CD14-positive monocyte (primary cell): ENCODE data around the gene MC3R. TPM values are rescaled to one million over a fixed set of nuclear protein-coding genes. Genes with fewer than 3 reads are reported as not detected.

ENCODE experiments used
- DNase-seq, 3 donors: peaks; one replicate each; pipeline ENCODE4 v3.0.0-alpha.2; 2011 to 2022
- H2AFZ ChIP-seq: 2 replicates; pipeline ENCODE4 v1.6.0; 2012; ENCODE audit warnings: mild to moderate bottlenecking, low read depth, low read length, inconsistent platforms; ENCODE audit not compliant: insufficient read depth, poor library complexity, severe bottlenecking
- H3K27ac ChIP-seq, 2 donors: 1 replicate in 1 of 2; 2 replicates in 1 of 2; pipeline ENCODE4 v1.5.1; 2012 to 2013; ENCODE audit warnings: low read length in 2 of 2, control low read depth in 1 of 2, inconsistent platforms in 1 of 2, low read depth in 1 of 2, mild to moderate bottlenecking in 1 of 2
- H3K27me3 ChIP-seq, 2 donors: one replicate each; pipeline versions ENCODE4 v1.6.0 to v1.6.1; 2011 to 2013; ENCODE audit warnings: low read length in 2 of 2; ENCODE audit not compliant: control insufficient read depth in 2 of 2, insufficient read depth in 2 of 2
- H3K36me3 ChIP-seq, 2 donors: replicated peaks in 1 of 2; 1 replicate in 1 of 2; 2 replicates in 1 of 2; pipeline versions ENCODE4 v1.5.1 to v1.6.1; 2012 to 2013; ENCODE audit warnings: low read length in 2 of 2, control low read depth in 1 of 2, inconsistent platforms in 1 of 2, mild to moderate bottlenecking in 1 of 2; ENCODE audit not compliant: insufficient read depth in 2 of 2, control insufficient read depth in 1 of 2
- H3K4me1 ChIP-seq, 2 donors: 1 replicate in 1 of 2; 2 replicates in 1 of 2; pipeline versions ENCODE4 v1.5.1 to v1.6.1; 2012 to 2013; ENCODE audit warnings: low read length in 2 of 2, control low read depth in 1 of 2, inconsistent platforms in 1 of 2, mild to moderate bottlenecking in 1 of 2, moderate library complexity in 1 of 2; ENCODE audit not compliant: insufficient read depth in 2 of 2, control insufficient read depth in 1 of 2
- H3K4me2 ChIP-seq: replicated peaks from 2 replicates; pipeline ENCODE3; 2012; ENCODE audit warnings: low read length, moderate library complexity, mild to moderate bottlenecking; ENCODE audit not compliant: poor library complexity, severe bottlenecking; ENCODE audit errors: extremely low read depth
- H3K4me3 ChIP-seq, 3 experiments: fragments of 200-600 bp in 1 of 3; sonication (generic) in 1 of 3; replicated peaks in 1 of 3; 1 replicate in 2 of 3; 2 replicates in 1 of 3; pipeline ENCODE4 v1.5.1; 2011 to 2013; ENCODE audit warnings: low read length in 3 of 3, mild to moderate bottlenecking in 3 of 3, control low read depth in 2 of 3, low read depth in 2 of 3, inconsistent platforms in 1 of 3, moderate library complexity in 1 of 3
- H3K79me2 ChIP-seq: 2 replicates; pipeline ENCODE4 v1.6.0; 2012; ENCODE audit warnings: mild to moderate bottlenecking, control low read depth, inconsistent platforms, low read length, moderate library complexity; ENCODE audit not compliant: insufficient read depth
- H3K9ac ChIP-seq: 2 replicates; pipeline ENCODE4 v1.6.0; 2017; ENCODE audit warnings: low read length, mild to moderate bottlenecking; ENCODE audit not compliant: insufficient read depth, poor library complexity, severe bottlenecking
- H3K9me3 ChIP-seq, 2 donors: replicated peaks in 1 of 2; 1 replicate in 1 of 2; 2 replicates in 1 of 2; pipeline versions ENCODE4 v1.5.1 to v1.6.1; 2012 to 2013; ENCODE audit warnings: low read length in 2 of 2, control low read depth in 1 of 2; ENCODE audit not compliant: control insufficient read depth in 1 of 2, insufficient read depth in 1 of 2
- H4K20me1 ChIP-seq: 2 replicates; pipeline ENCODE4 v1.6.0; 2012; ENCODE audit warnings: mild to moderate bottlenecking, low read length, control low read depth, moderate library complexity; ENCODE audit not compliant: insufficient read depth
- H3K27ac Mint-ChIP-seq, 7 donors: one replicate each; pipeline ENCODE4 v1.8.0; 2020; ENCODE audit warnings: mild to moderate bottlenecking in 7 of 7, mixed read lengths in 7 of 7, moderate library complexity in 6 of 7, inconsistent platforms in 2 of 7
- H3K27me3 Mint-ChIP-seq, 3 donors: one replicate each; pipeline ENCODE4 v1.8.0; 2021 to 2022; ENCODE audit warnings: low read depth in 3 of 3, mild to moderate bottlenecking in 3 of 3, mixed read lengths in 3 of 3, moderate library complexity in 3 of 3, inconsistent platforms in 1 of 3
- H3K36me3 Mint-ChIP-seq, 2 donors: one replicate each; pipeline ENCODE4 v1.8.0; 2020; ENCODE audit warnings: mixed read lengths in 2 of 2, inconsistent platforms in 1 of 2, mild to moderate bottlenecking in 1 of 2
- H3K4me1 Mint-ChIP-seq: one replicate; pipeline ENCODE4 v1.8.0; 2020; ENCODE audit warnings: mild to moderate bottlenecking, mixed read lengths
- H3K4me3 Mint-ChIP-seq, 2 donors: one replicate each; pipeline ENCODE4 v1.8.0; 2020; ENCODE audit warnings: mild to moderate bottlenecking in 2 of 2, mixed read lengths in 2 of 2, moderate library complexity in 1 of 2
- H3K9me3 Mint-ChIP-seq, 7 donors: one replicate each; pipeline ENCODE4 v1.8.0; 2020 to 2022; ENCODE audit warnings: mixed read lengths in 7 of 7, mild to moderate bottlenecking in 6 of 7, moderate library complexity in 6 of 7, inconsistent platforms in 2 of 7
- WGBS: methylation state at CpG from one replicate; pipeline ENCODE4 v1.1.5; 2013; ENCODE audit warnings: missing lambda C conversion rate; ENCODE audit not compliant: insufficient coverage; 5-methylcytosine and 5-hydroxymethylcytosine counted together
- intact Hi-C, 2 donors: fragments of 100-400 bp; cut with micrococcal nuclease; formaldehyde crosslinking; loops; one replicate each; pipeline versions ENCODE4 v1.15.0 to v1.15.1; 2023
- polyA plus RNA-seq, 3 donors: library from polyadenylated mRNA; depleted of rRNA in 1 of 3; unstranded in 2 of 3; stranded (reverse) in 1 of 3; fragments of 300-500 nt in 2 of 3; fragments of >200 nt in 1 of 3; fragmentation: Illumina TruSeq in 2 of 3; gene quantifications; 1 replicate in 2 of 3; 2 replicates in 1 of 3; pipeline ENCODE4 v1.2.3, GENCODE V29; 2012 to 2021
- TF ChIP-seq, protein P1 (sequence below): fragments of 200-600 bp; IDR thresholded peaks from one replicate; pipeline ENCODE4 v1.8.0; 2022; ENCODE audit warnings: antibody characterized with exemption, mild to moderate bottlenecking

The MC3R gene
- polyA plus RNA-seq, 3 donors, result not detected

DNA sequence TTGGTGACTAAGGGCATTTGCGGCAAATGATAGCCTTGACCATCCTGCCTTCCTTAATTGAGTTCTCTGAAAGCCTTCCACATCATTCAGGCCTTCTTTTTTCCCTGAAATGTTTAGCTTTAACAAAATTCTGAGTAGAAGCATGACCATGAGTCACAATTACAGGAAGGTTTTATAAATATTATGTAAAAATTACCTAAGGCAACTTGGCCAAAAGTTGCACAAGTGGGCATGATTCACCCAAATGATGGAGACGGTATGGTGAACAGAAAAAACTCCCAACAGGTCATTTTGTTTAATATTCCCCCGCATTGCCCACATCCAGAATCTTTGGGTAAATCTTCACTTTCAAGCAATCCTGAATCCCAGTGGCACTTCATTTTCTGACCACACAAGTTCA is 37.0 kb downstream of the MC3R start:
- Histone ChIP-seq H3K4me3 (no peak overlapping the region), H4K20me1 (no peaks in the 10 kb centered on the region), H3K27ac (no peak overlapping the region), H3K9me3 (no peaks in the 10 kb centered on the region), H3K9ac (no peak overlapping the region), H3K27me3 (no peaks in the 10 kb centered on the region), H2AFZ (no peak overlapping the region), H3K4me2 (no peak overlapping the region), H3K36me3 (no peaks in the 10 kb centered on the region), H3K4me1 (no peaks in the 10 kb centered on the region), H3K79me2 (no peaks in the 10 kb centered on the region)
- Mint-ChIP-seq H3K4me3 (no peak overlapping the region), H3K27me3 (peaks cover 0 to under 1% (median 0%) of the 10 kb centered on the region in 3 donors), H3K4me1 (no peaks in the 10 kb centered on the region), H3K27ac (no peak overlapping the region), H3K9me3 (peaks cover 0 to 3% (median 0%) of the 10 kb centered on the region in 7 donors), H3K36me3 (no peaks in the 10 kb centered on the region)
- TF ChIP-seq, protein P1, sequence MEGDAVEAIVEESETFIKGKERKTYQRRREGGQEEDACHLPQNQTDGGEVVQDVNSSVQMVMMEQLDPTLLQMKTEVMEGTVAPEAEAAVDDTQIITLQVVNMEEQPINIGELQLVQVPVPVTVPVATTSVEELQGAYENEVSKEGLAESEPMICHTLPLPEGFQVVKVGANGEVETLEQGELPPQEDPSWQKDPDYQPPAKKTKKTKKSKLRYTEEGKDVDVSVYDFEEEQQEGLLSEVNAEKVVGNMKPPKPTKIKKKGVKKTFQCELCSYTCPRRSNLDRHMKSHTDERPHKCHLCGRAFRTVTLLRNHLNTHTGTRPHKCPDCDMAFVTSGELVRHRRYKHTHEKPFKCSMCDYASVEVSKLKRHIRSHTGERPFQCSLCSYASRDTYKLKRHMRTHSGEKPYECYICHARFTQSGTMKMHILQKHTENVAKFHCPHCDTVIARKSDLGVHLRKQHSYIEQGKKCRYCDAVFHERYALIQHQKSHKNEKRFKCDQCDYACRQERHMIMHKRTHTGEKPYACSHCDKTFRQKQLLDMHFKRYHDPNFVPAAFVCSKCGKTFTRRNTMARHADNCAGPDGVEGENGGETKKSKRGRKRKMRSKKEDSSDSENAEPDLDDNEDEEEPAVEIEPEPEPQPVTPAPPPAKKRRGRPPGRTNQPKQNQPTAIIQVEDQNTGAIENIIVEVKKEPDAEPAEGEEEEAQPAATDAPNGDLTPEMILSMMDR, result no peak
- intact Hi-C loops, result no loop called here
- DNase-seq, result no peak
- 88% methylated on average over 1 of the region's 3 CpGs for WGBS

DNA sequence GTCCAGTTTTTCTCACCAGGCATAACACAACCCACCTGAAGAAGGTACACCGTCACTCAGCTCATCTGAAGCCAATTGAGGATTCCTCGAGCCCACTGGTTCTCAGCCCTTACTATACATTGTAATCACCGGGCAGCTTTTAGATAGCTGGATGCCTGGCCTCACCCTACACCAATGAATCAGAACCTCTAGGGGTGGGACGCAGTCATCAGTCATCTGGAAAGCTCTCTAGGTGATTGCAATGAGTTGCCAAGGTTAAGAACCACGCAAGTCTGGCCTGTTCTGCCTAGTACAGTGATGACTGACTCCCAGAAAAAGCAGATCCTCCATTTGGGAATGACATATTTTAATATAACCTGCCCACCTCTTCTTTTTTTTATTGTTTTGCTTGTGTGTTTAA is 41.1 kb downstream of the MC3R start:
- H3K27me3 ChIP-seq, result no peaks in the 10 kb centered on the region
- no peak overlapping the region for H3K9ac ChIP-seq
- WGBS, result 86% methylated on average over 3 of the region's 5 CpGs
- no peak overlapping the region for H3K4me2 ChIP-seq
- no peaks in the 10 kb centered on the region for H4K20me1 ChIP-seq
- no peaks in the 10 kb centered on the region for H3K4me1 Mint-ChIP-seq
- no peaks in the 10 kb centered on the region for H3K36me3 Mint-ChIP-seq
- peaks cover 0 to 2% (median 0%) of the 10 kb centered on the region in 7 donors for H3K9me3 Mint-ChIP-seq
- DNase-seq, result no peak
- no peak overlapping the region for H3K4me3 ChIP-seq
- no peak overlapping the region for H3K27ac Mint-ChIP-seq
- H3K27me3 Mint-ChIP-seq, result peaks cover 0 to 5% (median 2%) of the 10 kb centered on the region in 3 donors
- TF ChIP-seq, protein P1, result no peak
- no peaks in the 10 kb centered on the region for H3K9me3 ChIP-seq
- no peak overlapping the region for H3K27ac ChIP-seq
- H2AFZ ChIP-seq, result no peak overlapping the region
- H3K4me3 Mint-ChIP-seq, result no peak overlapping the region
- intact Hi-C loops, result no loop called here
- H3K79me2 ChIP-seq, result no peaks in the 10 kb centered on the region
- no peaks in the 10 kb centered on the region for H3K4me1 ChIP-seq
- no peaks in the 10 kb centered on the region for H3K36me3 ChIP-seq
